ENCODE results near the gene TNS3. TPM values are rescaled to one million over a fixed set of nuclear protein-coding genes. Genes with fewer than 3 reads are reported as not detected.

The TNS3 gene
- total and polyA plus RNA-seq, 2 donors (not counting 1 experiment from before 2014, with no cell fraction given) = 11.4 to 77.5 TPM

DNA sequence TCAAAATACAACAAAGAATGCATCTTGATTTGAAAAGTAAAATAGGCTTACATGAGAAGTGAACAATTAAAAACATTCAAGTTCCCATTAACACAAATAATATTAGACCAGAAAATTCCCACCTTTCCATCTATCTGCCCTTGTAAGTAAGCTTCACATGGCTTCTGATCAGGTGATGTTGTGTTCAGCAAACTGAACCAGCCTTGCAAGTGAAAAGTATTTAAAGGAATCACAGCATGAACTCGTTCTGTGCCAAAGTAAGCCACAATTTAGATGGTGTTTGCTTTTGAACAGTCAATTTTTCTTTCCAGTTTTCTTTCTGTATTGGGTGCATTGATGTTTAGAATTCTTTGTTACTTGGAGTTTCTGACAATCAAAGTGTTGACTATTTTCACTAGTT, 347.9 kb downstream of the TNS3 start:
- intact Hi-C loops (cut with micrococcal nuclease) = no loop called here
- ATAC-seq (ENCODE audit: low read depth) (no peak), DNase-seq (no peak)
- no peak overlapping the region for H3K4me3 Mint-ChIP-seq
- Histone ChIP-seq H3K79me2 (ENCODE audit: control insufficient read depth, insufficient read depth, low read length) (no peaks in the 10 kb centered on the region), H4K20me1 (ENCODE audit: control insufficient read depth, insufficient read depth, low read length, poor library complexity, severe bottlenecking) (no peaks in the 10 kb centered on the region), H2AFZ (ENCODE audit: insufficient read depth, low read depth, low read length, poor library complexity, severe bottlenecking) (no peak overlapping the region), H3K27me3 (replicated peaks in 1 of 4; ENCODE audit: control extremely low read depth in 1 of 4, control insufficient read depth in 3 of 4, insufficient read depth in 4 of 4, low read length in 3 of 4) (no peaks in the 10 kb centered on the region), H3K4me3 (ENCODE audit: control extremely low read depth in 1 of 5, extremely low read depth in 1 of 5, insufficient read depth in 1 of 5, low read depth in 2 of 5, low read length in 4 of 5) (no peak overlapping the region), H3K27ac (ENCODE audit: low read length in 2 of 2) (no peak overlapping the region), H3K4me1 (ENCODE audit: control insufficient read depth in 2 of 2, insufficient read depth in 2 of 2, low read length in 2 of 2) (no peaks in the 10 kb centered on the region), H3K9ac (ENCODE audit: low read length) (no peak overlapping the region), H3K4me2 (replicated peaks; ENCODE audit: low read depth, low read length, poor library complexity, severe bottlenecking) (no peak overlapping the region), H3K9me3 (ENCODE audit: control extremely low read depth in 1 of 3, control insufficient read depth in 2 of 3, insufficient read depth in 1 of 3, low read length in 2 of 3) (no peaks in the 10 kb centered on the region), H3K36me3 (replicated peaks in 1 of 2; ENCODE audit: control extremely low read depth in 1 of 2, control insufficient read depth in 1 of 2, extremely low read depth in 1 of 2, insufficient read depth in 2 of 2, low read length in 1 of 2) (no peaks in the 10 kb centered on the region)
- ChIA-PET CTCF (interaction anchor here (1.0 kb wide), 1 partner anchor 22 kb away, joined by 3 read pairs; no protein-coding TSS in a partner anchor), POLR2A (no interaction called here)
- H3K4me1 Mint-ChIP-seq = no peaks in the 10 kb centered on the region
- TF ChIP-seq, protein P1, sequence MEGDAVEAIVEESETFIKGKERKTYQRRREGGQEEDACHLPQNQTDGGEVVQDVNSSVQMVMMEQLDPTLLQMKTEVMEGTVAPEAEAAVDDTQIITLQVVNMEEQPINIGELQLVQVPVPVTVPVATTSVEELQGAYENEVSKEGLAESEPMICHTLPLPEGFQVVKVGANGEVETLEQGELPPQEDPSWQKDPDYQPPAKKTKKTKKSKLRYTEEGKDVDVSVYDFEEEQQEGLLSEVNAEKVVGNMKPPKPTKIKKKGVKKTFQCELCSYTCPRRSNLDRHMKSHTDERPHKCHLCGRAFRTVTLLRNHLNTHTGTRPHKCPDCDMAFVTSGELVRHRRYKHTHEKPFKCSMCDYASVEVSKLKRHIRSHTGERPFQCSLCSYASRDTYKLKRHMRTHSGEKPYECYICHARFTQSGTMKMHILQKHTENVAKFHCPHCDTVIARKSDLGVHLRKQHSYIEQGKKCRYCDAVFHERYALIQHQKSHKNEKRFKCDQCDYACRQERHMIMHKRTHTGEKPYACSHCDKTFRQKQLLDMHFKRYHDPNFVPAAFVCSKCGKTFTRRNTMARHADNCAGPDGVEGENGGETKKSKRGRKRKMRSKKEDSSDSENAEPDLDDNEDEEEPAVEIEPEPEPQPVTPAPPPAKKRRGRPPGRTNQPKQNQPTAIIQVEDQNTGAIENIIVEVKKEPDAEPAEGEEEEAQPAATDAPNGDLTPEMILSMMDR (IDR thresholded peaks at IDR 0.05) = no peak
- TF ChIP-seq EZH2 (IDR thresholded peaks at IDR 0.05; ENCODE audit: borderline replicate concordance, insufficient read depth, low read depth, low read length, poor library complexity, severe bottlenecking) = no peak
- H3K27me3 Mint-ChIP-seq = no peaks in the 10 kb centered on the region
- WGBS (ENCODE audit: insufficient coverage) = 100% methylated on average over 1 of the region's 1 CpG
- no peak overlapping the region for H3K27ac Mint-ChIP-seq
- H3K9me3 Mint-ChIP-seq (ENCODE audit: insufficient read depth) = no peaks in the 10 kb centered on the region

DNA sequence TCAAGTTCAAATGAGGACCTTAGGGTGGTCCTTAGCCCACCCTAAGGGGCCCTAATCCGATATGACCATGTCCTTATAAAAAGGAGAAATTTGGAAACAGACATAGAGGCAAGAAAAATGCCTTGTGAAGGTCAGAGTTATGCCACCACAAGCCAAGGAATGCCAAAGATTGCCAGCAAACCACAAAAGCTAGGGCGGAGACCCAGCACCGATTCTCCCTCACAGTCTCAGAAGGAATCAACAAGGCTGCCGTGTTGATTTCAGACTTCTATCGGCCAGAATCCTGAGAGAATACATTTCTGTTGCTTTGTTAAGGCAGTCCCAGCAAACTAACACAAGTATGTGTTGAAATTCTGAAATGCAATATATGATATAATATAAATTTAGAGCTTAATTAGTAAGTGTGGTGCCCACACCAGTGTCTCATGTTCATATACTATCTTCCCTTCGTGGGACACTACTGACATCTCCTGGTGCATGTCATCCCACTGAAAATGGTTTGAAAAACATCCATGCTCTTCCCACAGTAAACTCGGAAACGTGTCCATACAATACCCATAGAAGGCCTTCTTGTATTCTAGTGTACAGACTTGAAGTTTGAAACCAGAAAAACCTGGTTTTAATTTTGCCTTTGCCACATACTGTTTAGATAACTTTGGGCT, 349.0 kb downstream of the TNS3 start:
- intact Hi-C loops (cut with micrococcal nuclease) = no loop called here
- Histone ChIP-seq H3K4me1 (ENCODE audit: control insufficient read depth in 2 of 2, insufficient read depth in 2 of 2, low read length in 2 of 2) (no peaks in the 10 kb centered on the region), H3K36me3 (replicated peaks in 1 of 2; ENCODE audit: control extremely low read depth in 1 of 2, control insufficient read depth in 1 of 2, extremely low read depth in 1 of 2, insufficient read depth in 2 of 2, low read length in 1 of 2) (no peaks in the 10 kb centered on the region), H3K4me3 (ENCODE audit: control extremely low read depth in 1 of 5, extremely low read depth in 1 of 5, insufficient read depth in 1 of 5, low read depth in 2 of 5, low read length in 4 of 5) (no peak overlapping the region), H3K27me3 (replicated peaks in 1 of 4; ENCODE audit: control extremely low read depth in 1 of 4, control insufficient read depth in 3 of 4, insufficient read depth in 4 of 4, low read length in 3 of 4) (peaks cover 0 to under 1% (median 0%) of the 10 kb centered on the region in 4 experiments), H3K27ac (ENCODE audit: low read length in 2 of 2) (no peak overlapping the region), H3K4me2 (replicated peaks; ENCODE audit: low read depth, low read length, poor library complexity, severe bottlenecking) (no peak overlapping the region), H3K9ac (ENCODE audit: low read length) (no peak overlapping the region), H3K9me3 (ENCODE audit: control extremely low read depth in 1 of 3, control insufficient read depth in 2 of 3, insufficient read depth in 1 of 3, low read length in 2 of 3) (no peaks in the 10 kb centered on the region), H4K20me1 (ENCODE audit: control insufficient read depth, insufficient read depth, low read length, poor library complexity, severe bottlenecking) (no peaks in the 10 kb centered on the region), H3K79me2 (ENCODE audit: control insufficient read depth, insufficient read depth, low read length) (no peaks in the 10 kb centered on the region), H2AFZ (ENCODE audit: insufficient read depth, low read depth, low read length, poor library complexity, severe bottlenecking) (no peak overlapping the region)
- Mint-ChIP-seq H3K9me3 (ENCODE audit: insufficient read depth) (no peaks in the 10 kb centered on the region), H3K27ac (no peak overlapping the region), H3K4me3 (no peak overlapping the region), H3K4me1 (no peaks in the 10 kb centered on the region), H3K27me3 (no peaks in the 10 kb centered on the region)
- TF ChIP-seq EZH2 (IDR thresholded peaks at IDR 0.05; ENCODE audit: borderline replicate concordance, insufficient read depth, low read depth, low read length, poor library complexity, severe bottlenecking) = no peak
- TF ChIP-seq, protein P1 (IDR thresholded peaks at IDR 0.05) = no peak
- 88% methylated on average over 3 of the region's 8 CpGs for WGBS (ENCODE audit: insufficient coverage)
- CTCF ChIA-PET = no interaction called here
- POLR2A ChIA-PET = no interaction called here
- DNase-seq (no peak), ATAC-seq (ENCODE audit: low read depth) (no peak)

Data from B cell (primary cell).